SU-DHL-6 (cell line): ENCODE results near the gene NCCRP1.

Experiments
- H2AFZ ChIP-seq: fragments of 200-600 bp; sonication (generic); 2 replicates; pipeline ENCODE4 v1.6.1; 2014; ENCODE audit warnings: low read depth, mild to moderate bottlenecking, moderate library complexity, mixed read lengths, antibody characterized with exemption, low read length; ENCODE audit not compliant: severe bottlenecking
- H3F3A ChIP-seq: fragments of 200-600 bp; shearing (Covaris generic); 2 replicates; pipeline ENCODE4 v1.6.0; 2016; ENCODE audit warnings: antibody characterized with exemption, mild to moderate bottlenecking; ENCODE audit not compliant: insufficient read depth
- H3K27ac ChIP-seq: fragments of 200-600 bp; sonication (generic); 2 replicates; pipeline ENCODE4 v1.5.1; 2016; ENCODE audit warnings: low read depth, mild to moderate bottlenecking, low read length, moderate library complexity, mixed read lengths
- H3K27me3 ChIP-seq: fragments of 200-600 bp; sonication (generic), shearing (Covaris generic); 2 replicates; pipeline ENCODE4 v1.6.0; 2014; ENCODE audit warnings: mild to moderate bottlenecking, low read length
- H3K36me3 ChIP-seq: fragments of 200-600 bp; sonication (generic); 2 replicates; pipeline ENCODE4 v1.6.1; 2014; ENCODE audit warnings: mild to moderate bottlenecking, low read length, mixed read lengths
- H3K4me2 ChIP-seq: fragments of 300-600, 200-600 bp; shearing (Covaris generic), sonication (generic); 2 replicates; pipeline ENCODE4 v1.6.0; 2014; ENCODE audit warnings: low read length, low read depth, mild to moderate bottlenecking; ENCODE audit not compliant: poor library complexity, severe bottlenecking
- H3K4me3 ChIP-seq: fragments of 200-600 bp; sonication (generic); 2 replicates; pipeline ENCODE4 v1.5.1; 2014; ENCODE audit warnings: antibody characterized with exemption, low read length, mild to moderate bottlenecking, mixed read lengths; ENCODE audit not compliant: insufficient read depth, poor library complexity, severe bottlenecking
- H3K79me2 ChIP-seq: fragments of 200-600 bp; sonication (generic); 2 replicates; pipeline ENCODE4 v1.6.1; 2014; ENCODE audit warnings: mild to moderate bottlenecking, low read length, moderate library complexity; ENCODE audit not compliant: insufficient read depth
- H3K9ac ChIP-seq: fragments of 200-600 bp; sonication (generic); 2 replicates; pipeline ENCODE4 v1.7.0; 2014; ENCODE audit warnings: mild to moderate bottlenecking, low read length
- H3K9me2 ChIP-seq: fragments of 200-600 bp; sonication (generic); replicated peaks from 2 replicates; pipeline ENCODE4 v1.6.1; 2014; ENCODE audit warnings: low read length; ENCODE audit not compliant: insufficient read depth
- H3K9me3 ChIP-seq: fragments of 200-600 bp; sonication (generic); 2 replicates; pipeline ENCODE4 v1.6.1; 2014; ENCODE audit warnings: low read length, mixed read lengths; ENCODE audit not compliant: insufficient read depth
- H4K20me1 ChIP-seq: fragments of 200-600 bp; sonication (generic); 2 replicates; pipeline ENCODE4 v1.6.1; 2014; ENCODE audit warnings: low read depth, mild to moderate bottlenecking, antibody characterized with exemption, low read length, moderate library complexity, mixed read lengths
- EZH2phosphoT487 ChIP-seq: fragments of 200-600 bp; sonication (generic), shearing (Covaris generic); conservative IDR thresholded peaks from 2 replicates; pipeline ENCODE4 v1.6.1; 2018; ENCODE audit warnings: mild to moderate bottlenecking, antibody characterized with exemption, low read length, moderate library complexity, mixed read lengths
- TF ChIP-seq, protein P1 (sequence below): fragments of 200-600 bp; sonication (generic); IDR thresholded peaks from one replicate; pipeline ENCODE4 v1.5.1; 2017; ENCODE audit warnings: antibody characterized with exemption, mild to moderate bottlenecking, low read length, moderate library complexity; ENCODE audit not compliant: insufficient read depth, poor library complexity, severe bottlenecking

NCCRP1 gene, protein sequence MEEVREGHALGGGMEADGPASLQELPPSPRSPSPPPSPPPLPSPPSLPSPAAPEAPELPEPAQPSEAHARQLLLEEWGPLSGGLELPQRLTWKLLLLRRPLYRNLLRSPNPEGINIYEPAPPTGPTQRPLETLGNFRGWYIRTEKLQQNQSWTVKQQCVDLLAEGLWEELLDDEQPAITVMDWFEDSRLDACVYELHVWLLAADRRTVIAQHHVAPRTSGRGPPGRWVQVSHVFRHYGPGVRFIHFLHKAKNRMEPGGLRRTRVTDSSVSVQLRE

DNA sequence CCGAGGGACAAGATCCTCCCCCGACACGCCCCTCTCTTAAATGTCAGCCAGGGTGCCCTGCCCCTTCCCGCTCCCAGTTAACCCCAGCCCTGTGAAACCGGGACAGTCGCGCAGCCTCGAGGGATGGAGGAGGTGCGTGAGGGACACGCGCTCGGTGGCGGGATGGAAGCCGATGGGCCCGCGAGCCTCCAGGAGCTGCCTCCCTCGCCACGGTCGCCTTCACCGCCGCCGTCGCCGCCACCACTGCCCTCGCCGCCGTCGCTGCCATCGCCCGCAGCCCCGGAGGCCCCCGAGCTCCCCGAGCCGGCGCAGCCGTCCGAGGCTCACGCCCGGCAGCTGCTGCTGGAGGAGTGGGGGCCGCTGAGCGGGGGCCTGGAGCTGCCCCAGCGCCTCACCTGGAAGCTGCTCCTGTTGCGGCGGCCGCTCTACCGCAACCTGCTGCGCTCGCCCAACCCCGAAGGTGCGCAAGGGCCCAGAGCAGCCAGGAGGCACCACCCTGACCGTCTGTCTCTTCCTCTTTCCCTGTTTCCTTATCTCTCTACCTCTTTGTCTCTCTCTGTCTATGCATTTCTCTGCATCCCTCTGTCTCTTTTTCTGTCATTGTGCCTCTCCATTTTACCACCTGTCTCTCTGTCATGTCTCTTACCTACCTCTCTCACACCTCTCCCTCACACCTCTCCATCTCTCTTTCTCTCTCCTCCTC lies at the start of gene NCCRP1:
Gene NCCRP1 (plus strand): TSS at position 105 of the 703 bp plus-strand sequence. CDS start 19 bp downstream, at position 124.
- H3K4me3 ChIP-seq, result no peak within 1 kb of the TSS
- H3K27ac ChIP-seq, result no peak within 1 kb of the TSS
- H3K9ac ChIP-seq, result no peak within 1 kb of the TSS
- no peaks in the 10 kb centered on the region for H3K9me2 ChIP-seq
- no peaks in the 10 kb centered on the region for H3F3A ChIP-seq
- H2AFZ ChIP-seq, result no peak within 1 kb of the TSS
- no peak within 1 kb of the TSS for H3K4me2 ChIP-seq
- no peaks in the 10 kb centered on the region for H3K27me3 ChIP-seq
- H3K36me3 ChIP-seq, result no peaks in the 10 kb centered on the region
- H4K20me1 ChIP-seq, result no peaks in the 10 kb centered on the region
- no peaks in the 10 kb centered on the region for H3K79me2 ChIP-seq
- TF ChIP-seq, protein P1, sequence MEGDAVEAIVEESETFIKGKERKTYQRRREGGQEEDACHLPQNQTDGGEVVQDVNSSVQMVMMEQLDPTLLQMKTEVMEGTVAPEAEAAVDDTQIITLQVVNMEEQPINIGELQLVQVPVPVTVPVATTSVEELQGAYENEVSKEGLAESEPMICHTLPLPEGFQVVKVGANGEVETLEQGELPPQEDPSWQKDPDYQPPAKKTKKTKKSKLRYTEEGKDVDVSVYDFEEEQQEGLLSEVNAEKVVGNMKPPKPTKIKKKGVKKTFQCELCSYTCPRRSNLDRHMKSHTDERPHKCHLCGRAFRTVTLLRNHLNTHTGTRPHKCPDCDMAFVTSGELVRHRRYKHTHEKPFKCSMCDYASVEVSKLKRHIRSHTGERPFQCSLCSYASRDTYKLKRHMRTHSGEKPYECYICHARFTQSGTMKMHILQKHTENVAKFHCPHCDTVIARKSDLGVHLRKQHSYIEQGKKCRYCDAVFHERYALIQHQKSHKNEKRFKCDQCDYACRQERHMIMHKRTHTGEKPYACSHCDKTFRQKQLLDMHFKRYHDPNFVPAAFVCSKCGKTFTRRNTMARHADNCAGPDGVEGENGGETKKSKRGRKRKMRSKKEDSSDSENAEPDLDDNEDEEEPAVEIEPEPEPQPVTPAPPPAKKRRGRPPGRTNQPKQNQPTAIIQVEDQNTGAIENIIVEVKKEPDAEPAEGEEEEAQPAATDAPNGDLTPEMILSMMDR, result no peak
- no peak for TF ChIP-seq EZH2phosphoT487
- H3K9me3 ChIP-seq, result no peaks in the 10 kb centered on the region

DNA sequence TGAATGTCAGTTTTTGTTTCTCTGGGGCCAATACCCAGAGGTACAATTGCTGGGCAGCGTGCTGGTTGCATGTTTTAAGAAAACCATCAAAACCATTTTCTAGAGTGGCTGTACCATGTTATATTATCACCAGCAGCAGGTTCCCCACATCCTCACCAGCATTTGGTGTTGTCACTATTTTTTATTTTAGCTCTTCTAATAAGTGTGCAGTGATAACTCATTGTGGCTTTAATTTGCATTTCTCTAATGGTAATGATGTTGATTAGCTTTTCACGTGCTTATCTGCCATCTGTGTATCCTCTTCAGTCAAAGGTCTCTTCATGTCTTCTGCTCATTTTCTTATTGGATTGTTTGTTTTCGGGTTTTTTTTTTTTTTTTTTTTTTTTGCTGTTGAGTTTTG lies 49.3 kb upstream of the NCCRP1 start:
- Histone ChIP-seq H3K27me3 (no peaks in the 10 kb centered on the region), H3K36me3 (no peaks in the 10 kb centered on the region), H3K4me2 (no peak overlapping the region), H3K9me2 (no peaks in the 10 kb centered on the region), H3K27ac (no peak overlapping the region), H3F3A (no peaks in the 10 kb centered on the region), H3K4me3 (no peak overlapping the region), H2AFZ (no peak overlapping the region), H4K20me1 (no peaks in the 10 kb centered on the region), H3K9ac (no peak overlapping the region), H3K79me2 (no peaks in the 10 kb centered on the region), H3K9me3 (no peaks in the 10 kb centered on the region)
- TF ChIP-seq EZH2phosphoT487, result no peak
- TF ChIP-seq, protein P1, result no peak

DNA sequence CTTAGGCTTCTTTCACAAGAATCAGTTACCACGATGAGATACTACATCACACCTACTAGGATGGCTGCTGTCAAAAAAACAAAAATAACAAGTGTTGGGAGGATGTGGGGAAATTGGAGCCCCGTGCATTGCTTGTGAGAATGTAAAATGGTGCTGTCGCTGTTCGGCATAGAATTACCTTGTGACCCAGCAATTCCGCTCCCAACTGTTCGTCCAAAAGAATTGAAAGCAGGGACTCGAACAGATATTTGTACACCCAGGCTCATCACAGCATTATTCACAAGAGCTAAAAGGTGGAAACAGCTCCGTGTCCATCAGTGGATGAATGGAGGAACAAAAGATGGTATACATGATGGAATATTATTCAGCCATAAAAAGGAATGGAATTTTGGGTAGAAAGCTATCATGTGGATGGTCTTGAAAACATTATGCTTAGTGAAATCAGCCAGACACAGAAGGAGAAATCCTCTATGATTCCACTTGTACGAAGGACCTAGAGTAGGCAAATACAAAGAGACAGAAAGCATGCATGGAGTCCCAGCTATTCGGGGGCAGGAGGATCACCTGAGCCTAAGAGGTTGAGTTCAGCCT lies 47.7 kb upstream of the NCCRP1 start:
- no peak for TF ChIP-seq EZH2phosphoT487
- TF ChIP-seq, protein P1, result no peak
- Histone ChIP-seq H3F3A (no peaks in the 10 kb centered on the region), H3K27me3 (no peaks in the 10 kb centered on the region), H3K9ac (no peak overlapping the region), H3K27ac (no peak overlapping the region), H4K20me1 (no peaks in the 10 kb centered on the region), H3K9me2 (no peaks in the 10 kb centered on the region), H3K9me3 (no peaks in the 10 kb centered on the region), H3K4me3 (no peak overlapping the region), H3K79me2 (no peaks in the 10 kb centered on the region), H2AFZ (no peak overlapping the region), H3K4me2 (no peak overlapping the region), H3K36me3 (no peaks in the 10 kb centered on the region)
